ENCODE measurements around the gene MAGI1. TPM values are rescaled to one million over a fixed set of nuclear protein-coding genes. Genes with fewer than 3 reads are reported as not detected.

Gene MAGI1
- total RNA-seq, 4 donors from 2014 or later, result 42.4 to 71.6 (median 50.2) TPM

DNA sequence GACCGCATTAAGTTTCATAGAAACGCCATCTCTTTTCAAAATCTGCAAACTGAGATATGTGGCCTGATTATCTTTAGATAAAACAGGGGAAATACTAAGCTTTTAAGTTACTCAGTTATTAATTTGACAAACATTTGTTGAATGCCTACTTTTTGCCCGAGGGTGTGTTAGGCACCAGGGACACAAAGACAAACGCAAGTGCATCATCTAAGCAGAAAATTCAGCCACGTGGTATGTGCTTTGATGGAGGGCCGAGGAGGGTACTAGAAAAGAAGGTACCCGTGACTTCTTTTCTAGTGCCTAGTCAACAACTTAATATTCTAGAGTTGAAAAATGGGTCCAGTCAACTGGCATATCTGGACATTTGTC is 594.3 kb downstream of the MAGI1 start:
- H3K4me3 ChIP-seq (ENCODE audit: low read depth, poor library complexity, severe bottlenecking), result no peak overlapping the region
- TF ChIP-seq, protein P1, sequence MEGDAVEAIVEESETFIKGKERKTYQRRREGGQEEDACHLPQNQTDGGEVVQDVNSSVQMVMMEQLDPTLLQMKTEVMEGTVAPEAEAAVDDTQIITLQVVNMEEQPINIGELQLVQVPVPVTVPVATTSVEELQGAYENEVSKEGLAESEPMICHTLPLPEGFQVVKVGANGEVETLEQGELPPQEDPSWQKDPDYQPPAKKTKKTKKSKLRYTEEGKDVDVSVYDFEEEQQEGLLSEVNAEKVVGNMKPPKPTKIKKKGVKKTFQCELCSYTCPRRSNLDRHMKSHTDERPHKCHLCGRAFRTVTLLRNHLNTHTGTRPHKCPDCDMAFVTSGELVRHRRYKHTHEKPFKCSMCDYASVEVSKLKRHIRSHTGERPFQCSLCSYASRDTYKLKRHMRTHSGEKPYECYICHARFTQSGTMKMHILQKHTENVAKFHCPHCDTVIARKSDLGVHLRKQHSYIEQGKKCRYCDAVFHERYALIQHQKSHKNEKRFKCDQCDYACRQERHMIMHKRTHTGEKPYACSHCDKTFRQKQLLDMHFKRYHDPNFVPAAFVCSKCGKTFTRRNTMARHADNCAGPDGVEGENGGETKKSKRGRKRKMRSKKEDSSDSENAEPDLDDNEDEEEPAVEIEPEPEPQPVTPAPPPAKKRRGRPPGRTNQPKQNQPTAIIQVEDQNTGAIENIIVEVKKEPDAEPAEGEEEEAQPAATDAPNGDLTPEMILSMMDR (IDR thresholded peaks at IDR 0.05), result no peak
- TF ChIP-seq POLR2A (IDR thresholded peaks at IDR 0.05), result no peak
- intact Hi-C loops (cut with DNase I; ENCODE audit: low total_unique reads), result no loop called here
- WGBS, 2 donors, result 87 to 92% methylated on average over 7 of the region's 7 CpGs
- no peak for DNase-seq (ENCODE audit: low spot score in 2 of 2)

- no peak for DNase-seq (ENCODE audit: low spot score in 2 of 2)
- no peak overlapping the region for H3K4me3 ChIP-seq (ENCODE audit: low read depth, poor library complexity, severe bottlenecking)
- no peak for TF ChIP-seq POLR2A (IDR thresholded peaks at IDR 0.05)
- TF ChIP-seq, protein P1 (IDR thresholded peaks at IDR 0.05), result no peak
- WGBS, 2 donors, result 92 to 94% methylated on average over 4 of the region's 4 CpGs
- intact Hi-C loops (cut with DNase I; ENCODE audit: low total_unique reads), result no loop called here
Measured at GRCh38 chr3:65443739-65444446, 594.8 kb downstream of the MAGI1 start.

- intact Hi-C loops (cut with DNase I; ENCODE audit: low total_unique reads), result no loop called here
- no peak for DNase-seq (ENCODE audit: low spot score in 2 of 2)
- WGBS, 2 donors, result 19 to 27% methylated on average over 6 of the region's 6 CpGs
- TF ChIP-seq, protein P1 (IDR thresholded peaks at IDR 0.05), result no peak
- TF ChIP-seq POLR2A (IDR thresholded peaks at IDR 0.05), result no peak
- H3K4me3 ChIP-seq (ENCODE audit: low read depth, poor library complexity, severe bottlenecking), result no peak overlapping the region
Measured at GRCh38 chr3:65439641-65440284, 599.0 kb downstream of the MAGI1 start.

DNA sequence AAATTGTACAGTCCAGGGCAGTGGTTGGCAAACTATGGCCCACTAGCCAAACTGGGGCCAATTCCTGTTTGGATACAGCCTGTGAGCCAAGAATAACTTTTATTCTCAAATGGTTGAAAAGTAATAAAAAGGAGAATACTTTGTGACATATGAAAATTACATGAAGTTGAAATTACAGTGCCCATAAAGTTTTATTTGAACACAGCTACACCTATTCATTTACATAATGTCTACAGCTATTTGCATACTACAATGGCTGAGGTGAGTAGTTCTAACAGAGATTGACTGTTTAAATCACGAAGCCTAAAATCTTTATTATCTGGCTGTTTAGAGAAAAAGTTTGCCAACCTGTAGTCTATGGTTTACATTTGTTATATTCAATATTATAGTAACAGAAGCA is 600.1 kb downstream of the MAGI1 start:
- intact Hi-C loops (cut with DNase I; ENCODE audit: low total_unique reads), result no loop called here
- TF ChIP-seq, protein P1 (IDR thresholded peaks at IDR 0.05), result no peak
- TF ChIP-seq POLR2A (IDR thresholded peaks at IDR 0.05), result no peak
- WGBS, 2 donors, result 85 to 96% methylated on average over 1 of the region's 1 CpG

GRCh38 chr3:65438096-65438495 is 600.6 kb downstream of the MAGI1 start:
- intact Hi-C loops (cut with DNase I; ENCODE audit: low total_unique reads), result no loop called here
- WGBS, 2 donors, result 94 to 98% methylated on average over 3 of the region's 3 CpGs
- no peak for DNase-seq (ENCODE audit: low spot score in 2 of 2)
- no peak for TF ChIP-seq POLR2A (IDR thresholded peaks at IDR 0.05)
- TF ChIP-seq, protein P1 (IDR thresholded peaks at IDR 0.05), result no peak
- no peak overlapping the region for H3K4me3 ChIP-seq (ENCODE audit: low read depth, poor library complexity, severe bottlenecking)

More for the DNA sequence above, 600.1 kb downstream of the MAGI1 start:
- no peak overlapping the region for H3K4me3 ChIP-seq (ENCODE audit: low read depth, poor library complexity, severe bottlenecking)
- no peak for DNase-seq (ENCODE audit: low spot score in 2 of 2)

Data from lower leg skin (tissue), 4 donors.